ENCODE data around the gene BCORL1.

BCORL1 gene

GRCh38 chrX:130097507-130098209 lies 115.2 kb downstream of the BCORL1 start:
- DNase-seq: no peak

GRCh38 chrX:130098210-130098552 lies 115.7 kb downstream of the BCORL1 start:
- DNase-seq: no peak

GRCh38 chrX:130100180-130100579 lies 117.7 kb downstream of the BCORL1 start:
- DNase-seq: no peak

GRCh38 chrX:130103605-130104004 lies 121.2 kb downstream of the BCORL1 start:
- no peak for DNase-seq

- DNase-seq: no peak
These were observed 122.8 kb downstream of the BCORL1 start for GRCh38 chrX:130105244-130105643.

- no peak for DNase-seq
These were observed 123.6 kb downstream of the BCORL1 start for GRCh38 chrX:130106071-130106470.

Measured in NCI-H1092 treated with DMSO at 0.1 percent for 48 hours (cell line).